Measurements from ENCODE around the gene C10orf67. TPM values are rescaled to one million over a fixed set of nuclear protein-coding genes. Genes with fewer than 3 reads are reported as not detected.

C10orf67 gene
- total RNA-seq, 1 donor from 2014 or later, result 0.33 TPM

DNA sequence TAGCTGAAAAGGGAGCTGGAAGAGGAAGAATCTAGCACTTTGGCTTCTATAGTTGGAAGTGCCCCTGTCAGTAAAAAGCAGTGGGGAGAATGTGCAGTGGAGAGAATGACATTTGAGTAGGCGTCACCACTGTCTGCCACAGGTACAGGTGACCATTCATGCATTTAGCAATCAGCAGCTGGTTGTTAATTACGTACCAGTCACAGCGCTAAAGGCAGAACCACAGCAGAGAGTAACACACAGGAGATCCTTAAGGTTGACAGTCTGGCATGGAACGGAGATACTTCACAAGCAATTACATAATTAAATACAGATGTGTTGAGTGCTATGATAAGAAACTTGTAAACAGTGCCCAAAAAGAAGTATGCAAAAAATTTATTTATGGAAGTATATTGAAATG, 24.8 kb downstream of the C10orf67 start:
- H3K27ac Mint-ChIP-seq (ENCODE audit: unreplicated experiment), result no peak overlapping the region
- no peak for DNase-seq (ENCODE audit: low read depth, low spot score)
- no peaks in the 10 kb centered on the region for H3K9me3 Mint-ChIP-seq
- H3K36me3 Mint-ChIP-seq (ENCODE audit: low read depth), result no peaks in the 10 kb centered on the region
- no peak overlapping the region for H3K4me3 Mint-ChIP-seq
- no peaks in the 10 kb centered on the region for H3K4me1 Mint-ChIP-seq
- TF ChIP-seq, protein P1, sequence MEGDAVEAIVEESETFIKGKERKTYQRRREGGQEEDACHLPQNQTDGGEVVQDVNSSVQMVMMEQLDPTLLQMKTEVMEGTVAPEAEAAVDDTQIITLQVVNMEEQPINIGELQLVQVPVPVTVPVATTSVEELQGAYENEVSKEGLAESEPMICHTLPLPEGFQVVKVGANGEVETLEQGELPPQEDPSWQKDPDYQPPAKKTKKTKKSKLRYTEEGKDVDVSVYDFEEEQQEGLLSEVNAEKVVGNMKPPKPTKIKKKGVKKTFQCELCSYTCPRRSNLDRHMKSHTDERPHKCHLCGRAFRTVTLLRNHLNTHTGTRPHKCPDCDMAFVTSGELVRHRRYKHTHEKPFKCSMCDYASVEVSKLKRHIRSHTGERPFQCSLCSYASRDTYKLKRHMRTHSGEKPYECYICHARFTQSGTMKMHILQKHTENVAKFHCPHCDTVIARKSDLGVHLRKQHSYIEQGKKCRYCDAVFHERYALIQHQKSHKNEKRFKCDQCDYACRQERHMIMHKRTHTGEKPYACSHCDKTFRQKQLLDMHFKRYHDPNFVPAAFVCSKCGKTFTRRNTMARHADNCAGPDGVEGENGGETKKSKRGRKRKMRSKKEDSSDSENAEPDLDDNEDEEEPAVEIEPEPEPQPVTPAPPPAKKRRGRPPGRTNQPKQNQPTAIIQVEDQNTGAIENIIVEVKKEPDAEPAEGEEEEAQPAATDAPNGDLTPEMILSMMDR (conservative IDR thresholded peaks at IDR 0.05), result no peak
- no peaks in the 10 kb centered on the region for H3K27me3 Mint-ChIP-seq (ENCODE audit: low read depth)

DNA sequence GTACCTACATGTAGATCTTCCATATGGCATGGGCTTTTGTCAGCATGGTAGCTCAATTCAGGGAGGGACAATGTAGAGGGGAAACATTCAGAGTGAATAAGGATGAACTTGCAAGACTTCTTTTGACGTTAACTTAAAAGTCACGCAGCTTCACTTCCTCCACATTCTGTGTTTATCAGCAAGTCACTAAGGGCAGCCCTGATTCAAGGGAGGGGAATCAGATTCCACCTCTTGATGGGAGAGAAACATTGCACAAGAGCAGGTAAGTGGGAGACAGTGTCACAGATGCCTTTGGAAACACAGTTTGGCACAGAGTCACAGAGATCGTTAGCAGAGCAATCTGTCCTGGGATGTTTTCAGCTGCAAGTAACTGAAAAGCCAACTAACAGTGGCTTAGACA, 26.2 kb downstream of the C10orf67 start:
- TF ChIP-seq, protein P1 (conservative IDR thresholded peaks at IDR 0.05), result no peak
- Mint-ChIP-seq H3K4me3 (no peak overlapping the region), H3K36me3 (ENCODE audit: low read depth) (no peaks in the 10 kb centered on the region), H3K27ac (ENCODE audit: unreplicated experiment) (no peak overlapping the region), H3K27me3 (ENCODE audit: low read depth) (peaks cover 2% of the 10 kb centered on the region), H3K4me1 (no peaks in the 10 kb centered on the region), H3K9me3 (no peaks in the 10 kb centered on the region)
- DNase-seq (ENCODE audit: low read depth, low spot score), result no peak

DNA sequence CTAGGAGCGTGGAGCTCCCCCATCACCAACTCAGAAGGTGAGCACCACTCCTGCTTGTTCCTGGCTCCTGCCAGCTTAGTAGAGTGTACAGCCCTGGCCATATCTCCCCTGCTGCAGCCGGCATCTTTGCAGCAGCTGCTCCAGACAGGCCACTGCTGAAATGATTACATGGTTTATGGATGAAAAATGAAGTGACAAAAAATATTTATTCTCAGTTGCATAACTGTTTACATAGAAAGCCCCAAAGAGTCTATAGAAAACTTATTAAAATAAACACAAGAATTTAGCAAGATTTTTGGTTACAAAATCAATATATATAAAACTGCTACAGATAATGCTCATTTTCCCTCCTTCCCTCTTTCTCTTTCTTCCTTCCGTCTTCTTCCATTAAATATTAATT, 27.2 kb downstream of the C10orf67 start:
- no peaks in the 10 kb centered on the region for H3K36me3 Mint-ChIP-seq (ENCODE audit: low read depth)
- TF ChIP-seq, protein P1 (conservative IDR thresholded peaks at IDR 0.05), result no peak
- H3K27ac Mint-ChIP-seq (ENCODE audit: unreplicated experiment), result no peak overlapping the region
- H3K4me3 Mint-ChIP-seq, result no peak overlapping the region
- DNase-seq (ENCODE audit: low read depth, low spot score), result no peak
- no peaks in the 10 kb centered on the region for H3K9me3 Mint-ChIP-seq
- peaks cover 3% of the 10 kb centered on the region for H3K27me3 Mint-ChIP-seq (ENCODE audit: low read depth)
- H3K4me1 Mint-ChIP-seq, result no peaks in the 10 kb centered on the region

DNA sequence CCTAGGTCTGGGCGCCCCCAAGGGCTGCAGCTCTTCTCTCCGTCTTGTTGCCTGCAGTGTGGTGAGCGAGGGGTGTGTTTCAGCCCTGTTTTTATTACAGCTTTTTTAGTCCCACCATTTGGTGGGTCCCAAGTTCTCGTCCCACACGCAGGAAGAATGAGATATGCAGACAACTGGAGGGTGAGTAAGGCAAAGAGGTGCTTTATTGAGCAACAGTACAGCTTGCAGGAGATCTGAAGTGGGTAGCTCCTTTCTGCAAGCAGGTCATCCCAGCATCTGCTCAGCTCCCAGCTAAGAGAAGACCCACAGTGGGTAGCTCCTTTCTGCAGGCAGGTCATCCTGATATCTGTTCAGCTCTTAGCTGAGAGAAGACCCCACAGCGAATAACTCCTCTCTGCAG, 28.2 kb downstream of the C10orf67 start:
- H3K4me1 Mint-ChIP-seq, result no peaks in the 10 kb centered on the region
- H3K4me3 Mint-ChIP-seq, result no peak overlapping the region
- TF ChIP-seq, protein P1 (conservative IDR thresholded peaks at IDR 0.05), result no peak
- no peak overlapping the region for H3K27ac Mint-ChIP-seq (ENCODE audit: unreplicated experiment)
- no peaks in the 10 kb centered on the region for H3K9me3 Mint-ChIP-seq
- H3K36me3 Mint-ChIP-seq (ENCODE audit: low read depth), result no peaks in the 10 kb centered on the region
- H3K27me3 Mint-ChIP-seq (ENCODE audit: low read depth), result peaks cover 5% of the 10 kb centered on the region
- DNase-seq (ENCODE audit: low read depth, low spot score), result no peak

DNA sequence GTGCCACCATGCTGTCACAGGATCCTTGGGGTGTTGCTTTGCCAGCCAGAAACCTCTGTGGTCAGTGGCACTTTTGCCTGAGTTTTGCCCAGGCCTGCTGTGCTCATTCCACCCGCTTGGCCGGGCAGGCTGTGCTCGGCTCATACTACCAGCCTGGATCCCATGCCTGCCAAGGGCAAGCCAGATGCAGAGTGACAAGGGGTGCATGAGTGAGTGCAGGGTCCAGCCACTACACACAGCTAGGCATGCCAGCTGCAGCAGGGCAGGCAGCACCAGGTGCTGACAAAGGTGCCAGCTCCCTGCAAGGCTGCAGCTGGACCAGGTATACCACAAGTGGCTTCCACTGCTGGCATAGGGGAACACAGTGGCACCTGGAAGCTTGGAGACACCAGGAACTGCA, 28.6 kb downstream of the C10orf67 start:
- H3K9me3 Mint-ChIP-seq, result no peaks in the 10 kb centered on the region
- H3K27ac Mint-ChIP-seq (ENCODE audit: unreplicated experiment), result no peak overlapping the region
- no peaks in the 10 kb centered on the region for H3K36me3 Mint-ChIP-seq (ENCODE audit: low read depth)

More for the DNA sequence above, 28.6 kb downstream of the C10orf67 start:
- TF ChIP-seq, protein P1 (conservative IDR thresholded peaks at IDR 0.05), result no peak
- no peak for DNase-seq (ENCODE audit: low read depth, low spot score)
- Mint-ChIP-seq H3K4me1 (no peaks in the 10 kb centered on the region), H3K4me3 (no peak overlapping the region), H3K27me3 (ENCODE audit: low read depth) (peaks cover 5% of the 10 kb centered on the region)
